Adipocyte (in vitro differentiated cells): ENCODE data around the gene RIPOR3.

Experiments used
- DNase-seq: peaks from one replicate; pipeline ENCODE4 v3.0.0-alpha.2; 2015; ENCODE audit warnings: low read depth
- H3K27me3 ChIP-seq: replicated peaks from 2 replicates; pipeline ENCODE4 v1.7.0; 2013; ENCODE audit warnings: mild to moderate bottlenecking, low read length, moderate library complexity; ENCODE audit not compliant: control insufficient read depth, insufficient read depth
- H3K36me3 ChIP-seq: 2 replicates; pipeline ENCODE4 v1.7.0; 2013; ENCODE audit warnings: low read length, mild to moderate bottlenecking, moderate library complexity; ENCODE audit not compliant: control insufficient read depth, insufficient read depth, severe bottlenecking
- H3K4me1 ChIP-seq: 2 replicates; pipeline ENCODE4 v1.7.0; 2013; ENCODE audit warnings: mild to moderate bottlenecking, low read length, moderate library complexity; ENCODE audit not compliant: control insufficient read depth, insufficient read depth
- H3K4me3 ChIP-seq: 2 replicates; pipeline ENCODE4 v1.7.0; 2013; ENCODE audit warnings: mild to moderate bottlenecking, low read length, moderate library complexity
- H3K9ac ChIP-seq: 2 replicates; pipeline ENCODE4 v1.7.0; 2013; ENCODE audit warnings: mild to moderate bottlenecking, low read length, moderate library complexity
- H3K9me3 ChIP-seq: 2 replicates; pipeline ENCODE4 v1.7.0; 2013; ENCODE audit warnings: mild to moderate bottlenecking, low read length, moderate library complexity; ENCODE audit not compliant: control insufficient read depth

The RIPOR3 gene

DNA sequence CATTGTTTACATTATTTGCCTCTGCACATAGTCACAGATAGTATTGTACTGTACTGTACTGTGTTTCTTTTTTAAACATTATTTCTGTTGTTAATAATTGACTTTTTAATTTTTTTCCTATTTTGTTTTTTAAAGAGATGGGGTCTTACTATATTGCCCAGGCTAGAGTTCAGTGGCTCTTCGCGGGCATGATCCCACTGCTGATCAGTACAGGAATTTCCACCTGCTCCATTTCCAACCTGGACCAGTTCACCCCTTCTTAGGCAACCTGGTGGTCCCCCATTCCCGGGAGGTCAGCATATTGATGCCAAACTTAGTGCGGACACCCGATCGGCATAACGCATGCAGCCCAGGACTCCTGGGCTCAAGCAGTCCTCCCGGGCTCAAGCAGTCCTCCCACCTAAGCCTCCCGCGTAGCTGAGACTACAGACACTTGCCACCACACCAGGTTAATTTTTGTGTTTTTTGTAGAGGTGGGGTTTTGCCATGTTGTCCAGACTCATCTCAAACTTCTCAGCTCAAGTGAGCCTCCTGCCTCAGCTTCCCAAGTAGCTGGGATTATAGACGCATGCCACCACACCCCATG, 133.7 kb downstream of the RIPOR3 start:
- H3K4me3 ChIP-seq, result no peak overlapping the region
- H3K9me3 ChIP-seq, result peaks cover 3% of the 10 kb centered on the region
- peaks cover 33% of the 10 kb centered on the region for H3K36me3 ChIP-seq
- H3K27me3 ChIP-seq, result no peaks in the 10 kb centered on the region
- no peak for DNase-seq
- H3K9ac ChIP-seq, result no peak overlapping the region
- H3K4me1 ChIP-seq, result peaks cover 39% of the 10 kb centered on the region

DNA sequence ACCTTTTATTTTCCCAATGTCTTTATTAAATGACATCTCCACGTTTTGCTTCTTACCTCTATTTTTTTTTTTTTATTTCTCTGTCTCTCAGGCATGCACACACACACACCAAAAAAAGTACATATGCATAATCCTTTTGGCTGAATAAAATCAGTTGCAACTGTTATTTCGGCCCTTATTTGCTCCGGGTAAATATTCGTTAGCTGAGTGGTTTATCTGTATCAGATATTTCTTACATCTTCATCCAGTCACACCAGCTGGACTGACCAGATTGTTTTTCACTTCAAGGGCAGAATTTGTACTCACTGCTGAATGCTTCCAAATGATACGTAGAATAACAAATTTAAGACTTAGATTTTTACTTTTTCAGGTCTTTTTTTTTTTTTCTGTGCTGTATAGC, 135.7 kb downstream of the RIPOR3 start:
- no peak overlapping the region for H3K4me3 ChIP-seq
- no peak for DNase-seq
- no peaks in the 10 kb centered on the region for H3K27me3 ChIP-seq
- H3K4me1 ChIP-seq, result peaks cover 20% of the 10 kb centered on the region
- H3K36me3 ChIP-seq, result peaks cover 22% of the 10 kb centered on the region
- no peak overlapping the region for H3K9ac ChIP-seq
- H3K9me3 ChIP-seq, result peaks cover 3% of the 10 kb centered on the region

DNA sequence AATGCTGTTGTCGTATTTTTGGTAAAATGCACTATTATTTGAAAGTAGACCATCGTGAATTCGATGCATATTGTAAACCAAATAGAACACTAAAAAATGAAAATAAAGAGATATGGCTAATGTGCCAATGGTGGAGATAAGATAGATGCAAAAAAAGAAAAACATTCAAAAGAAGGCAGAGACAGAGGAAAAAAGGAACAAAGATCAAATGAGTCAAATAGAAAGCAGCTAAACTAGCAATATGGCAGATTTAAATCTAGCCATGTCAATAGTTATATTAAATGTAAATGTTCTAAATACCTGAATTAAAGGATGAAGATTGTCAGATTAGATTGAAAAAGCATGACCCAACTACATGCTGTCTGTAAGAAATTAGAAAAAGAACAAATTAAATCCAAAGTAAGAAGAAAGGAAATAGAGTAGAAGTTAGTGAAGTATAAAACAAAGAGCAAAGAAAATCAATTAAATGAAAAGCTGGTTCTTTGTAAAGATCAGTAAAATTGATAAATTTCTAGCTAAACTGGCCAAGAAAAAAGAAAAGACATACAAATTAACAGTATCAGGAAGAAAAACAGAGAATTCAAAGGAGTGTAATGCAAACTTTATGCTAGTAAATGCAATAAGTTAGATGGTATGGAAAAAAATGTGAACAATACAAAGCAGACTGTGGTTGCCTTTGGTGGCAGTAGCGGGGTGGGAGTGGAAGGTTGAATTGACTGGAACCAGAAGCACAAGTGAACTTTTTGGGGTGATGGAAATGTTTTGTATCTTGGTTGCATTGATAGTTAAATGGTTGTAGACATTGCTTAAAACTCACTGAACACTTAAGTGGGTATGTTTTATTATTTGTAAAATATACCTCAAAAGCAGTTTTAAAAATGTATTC, 136.4 kb downstream of the RIPOR3 start:
- peaks cover 13% of the 10 kb centered on the region for H3K4me1 ChIP-seq
- peaks cover 27% of the 10 kb centered on the region for H3K36me3 ChIP-seq
- H3K27me3 ChIP-seq, result no peaks in the 10 kb centered on the region
- DNase-seq, result no peak
- H3K9me3 ChIP-seq, result peaks cover 3% of the 10 kb centered on the region
- H3K4me3 ChIP-seq, result no peak overlapping the region
- H3K9ac ChIP-seq, result no peak overlapping the region

DNA sequence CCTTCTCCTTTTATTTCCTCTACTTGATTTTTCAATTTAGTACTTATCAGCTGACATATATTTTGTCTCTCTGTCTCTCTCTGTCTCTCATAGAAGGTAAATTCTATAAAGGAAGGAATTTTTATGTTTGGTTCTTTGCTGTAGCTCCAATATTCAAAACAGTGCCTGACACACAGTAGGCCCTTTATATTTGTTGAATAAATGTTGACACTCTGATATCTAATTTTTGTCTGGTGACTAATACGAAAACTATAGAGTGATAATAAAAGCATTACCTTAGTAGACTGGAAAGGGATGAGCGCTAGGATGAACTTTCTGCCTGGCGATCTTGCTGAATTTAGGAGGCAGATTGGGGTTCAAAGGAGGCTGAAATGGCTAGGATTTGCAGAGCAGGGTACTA, 138.4 kb downstream of the RIPOR3 start:
- H3K27me3 ChIP-seq, result no peaks in the 10 kb centered on the region
- no peak overlapping the region for H3K9ac ChIP-seq
- peaks cover 6% of the 10 kb centered on the region for H3K4me1 ChIP-seq
- peaks cover 3% of the 10 kb centered on the region for H3K9me3 ChIP-seq
- H3K4me3 ChIP-seq, result no peak overlapping the region
- peaks cover 31% of the 10 kb centered on the region for H3K36me3 ChIP-seq
- DNase-seq, result no peak

DNA sequence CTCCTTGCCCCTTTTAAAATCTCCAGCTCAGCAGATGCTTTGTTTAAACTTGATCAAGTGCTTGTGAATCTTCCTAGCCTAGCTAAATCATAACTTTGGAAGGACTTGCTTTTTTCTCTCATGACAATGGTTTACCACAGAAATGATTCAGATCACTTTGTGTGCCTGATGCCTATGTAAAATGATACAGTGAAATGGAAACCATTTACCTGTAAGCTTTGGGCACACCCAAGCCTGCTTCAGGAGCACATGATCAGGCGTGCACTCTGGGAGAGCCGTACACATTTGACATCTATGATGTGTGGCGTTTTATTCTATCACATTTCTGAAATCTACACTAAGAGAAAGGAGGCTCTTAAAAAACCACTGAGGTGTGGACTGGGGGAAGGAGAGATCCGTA, 140.1 kb downstream of the RIPOR3 start:
- H3K4me1 ChIP-seq, result peaks cover 6% of the 10 kb centered on the region
- DNase-seq, result no peak
- no peaks in the 10 kb centered on the region for H3K27me3 ChIP-seq
- peaks cover 23% of the 10 kb centered on the region for H3K36me3 ChIP-seq
- H3K4me3 ChIP-seq, result no peak overlapping the region
- H3K9me3 ChIP-seq, result peaks cover 3% of the 10 kb centered on the region
- no peak overlapping the region for H3K9ac ChIP-seq

DNA sequence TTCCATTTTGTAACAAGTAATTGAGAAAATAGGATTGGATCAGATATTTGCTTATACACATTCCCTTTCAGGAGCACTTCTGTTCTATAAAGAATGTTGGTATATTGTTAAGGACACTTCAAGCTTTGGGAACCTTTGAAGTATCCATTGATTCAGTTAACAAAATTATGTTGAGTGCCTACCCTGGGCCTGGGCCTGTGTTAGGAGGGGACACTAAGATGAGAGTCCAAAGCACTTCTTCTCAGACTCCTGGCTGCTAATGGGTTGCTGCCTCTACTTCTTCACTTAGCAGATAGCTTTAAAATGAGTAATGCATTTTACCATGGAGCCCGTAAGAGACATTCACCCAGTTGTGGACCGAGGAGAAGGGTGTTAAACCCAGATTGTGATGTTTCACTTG, 140.8 kb downstream of the RIPOR3 start:
- Histone ChIP-seq H3K9me3 (peaks cover 3% of the 10 kb centered on the region), H3K9ac (no peak overlapping the region), H3K27me3 (no peaks in the 10 kb centered on the region), H3K4me1 (peaks cover 6% of the 10 kb centered on the region), H3K4me3 (no peak overlapping the region), H3K36me3 (peaks cover 23% of the 10 kb centered on the region)
- DNase-seq, result no peak

DNA sequence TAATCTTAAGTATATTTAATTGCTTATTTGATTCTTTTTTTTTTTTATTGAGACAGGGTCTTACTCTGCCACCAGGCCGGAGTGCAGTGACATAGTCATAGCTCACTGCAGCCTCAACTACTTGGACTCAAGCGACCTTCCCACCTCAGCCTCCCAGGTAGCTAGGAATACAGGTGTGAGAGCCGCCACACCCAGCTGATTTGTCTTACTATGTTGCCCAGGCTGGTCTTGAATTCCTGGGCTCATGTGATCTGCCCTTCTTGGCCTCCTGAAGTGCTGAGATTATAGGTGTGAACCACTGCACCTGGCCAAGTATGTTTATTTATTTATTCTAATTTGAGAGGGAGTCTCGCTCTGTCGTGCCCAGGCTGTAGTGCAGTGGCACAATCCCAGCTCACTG, 142.9 kb downstream of the RIPOR3 start:
- Histone ChIP-seq H3K36me3 (peaks cover 23% of the 10 kb centered on the region), H3K27me3 (no peaks in the 10 kb centered on the region), H3K4me1 (peaks cover 1% of the 10 kb centered on the region), H3K4me3 (no peak overlapping the region), H3K9ac (no peak overlapping the region), H3K9me3 (no peaks in the 10 kb centered on the region)
- DNase-seq, result no peak

DNA sequence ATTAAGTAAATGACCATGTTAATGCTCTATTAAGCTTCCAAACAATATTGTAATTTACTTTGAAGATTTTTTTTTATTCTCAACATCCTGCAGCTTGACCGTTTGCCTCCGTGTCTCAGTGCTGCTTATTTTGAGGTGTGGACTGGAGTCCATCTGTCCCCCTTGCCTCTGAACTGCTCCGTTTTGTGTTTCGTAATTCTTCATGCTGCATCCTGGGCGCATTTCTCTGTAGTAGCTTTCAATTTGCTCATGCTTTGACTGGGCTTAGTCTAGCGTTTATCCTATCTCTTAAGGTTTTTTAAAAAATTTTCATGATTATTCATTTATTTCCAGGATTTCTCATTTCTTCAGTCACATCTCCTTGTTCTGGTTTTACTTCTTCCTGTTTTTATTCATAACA, 143.4 kb downstream of the RIPOR3 start:
- H3K36me3 ChIP-seq, result peaks cover 23% of the 10 kb centered on the region
- no peaks in the 10 kb centered on the region for H3K27me3 ChIP-seq
- H3K9ac ChIP-seq, result no peak overlapping the region
- H3K4me3 ChIP-seq, result no peak overlapping the region
- H3K9me3 ChIP-seq, result no peaks in the 10 kb centered on the region
- DNase-seq, result no peak
- peaks cover 5% of the 10 kb centered on the region for H3K4me1 ChIP-seq

DNA sequence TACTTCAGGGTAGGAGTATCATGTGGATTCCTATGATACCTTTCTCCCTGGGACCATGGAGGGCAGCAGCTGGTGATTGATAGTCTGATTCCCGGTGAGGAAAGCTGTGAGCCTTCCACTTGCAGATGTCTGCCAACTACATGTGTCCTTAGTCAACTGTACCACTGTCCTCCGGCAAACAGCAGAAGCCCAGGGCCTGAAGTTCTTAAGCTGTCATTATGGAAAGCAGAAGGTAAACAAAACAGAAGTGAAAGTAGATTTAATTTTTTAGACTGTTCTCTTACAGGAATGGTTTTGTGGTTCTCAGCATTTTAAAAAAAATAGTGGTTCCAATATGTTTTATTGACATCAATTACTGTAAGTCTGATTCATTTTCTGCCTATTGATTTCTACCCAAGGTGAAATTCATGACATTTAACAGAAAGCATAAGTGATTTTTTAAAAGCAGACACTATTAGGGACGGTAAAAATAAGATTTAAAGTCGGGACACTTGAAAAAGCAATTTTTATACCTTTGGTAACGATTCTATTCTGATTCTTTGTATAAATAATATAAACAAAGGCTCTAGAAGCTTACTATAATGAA, 144.5 kb downstream of the RIPOR3 start:
- H3K9me3 ChIP-seq, result no peaks in the 10 kb centered on the region
- no peaks in the 10 kb centered on the region for H3K27me3 ChIP-seq
- H3K9ac ChIP-seq, result no peak overlapping the region
- peaks cover 15% of the 10 kb centered on the region for H3K4me1 ChIP-seq
- H3K4me3 ChIP-seq, result no peak overlapping the region
- DNase-seq, result no peak
- H3K36me3 ChIP-seq, result peaks cover 17% of the 10 kb centered on the region

DNA sequence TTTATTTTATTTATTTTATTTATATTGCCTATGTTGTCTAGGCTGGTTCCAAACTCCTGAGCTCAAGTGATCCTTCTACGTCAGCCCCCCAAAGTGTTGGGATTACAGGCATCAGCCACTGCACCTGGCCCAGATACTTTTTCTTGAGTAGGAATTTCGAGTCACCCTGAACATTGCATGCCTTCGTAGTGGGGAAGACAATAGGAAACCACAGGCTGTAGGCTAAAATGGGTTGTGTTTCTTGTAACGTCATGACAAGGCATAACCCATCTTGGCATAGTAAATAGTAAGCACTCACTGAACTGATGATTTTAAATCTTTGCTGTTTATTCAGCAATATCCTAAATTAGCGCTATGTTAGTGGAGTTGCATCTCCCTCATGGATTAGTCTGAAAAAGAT, 146.2 kb downstream of the RIPOR3 start:
- no peak overlapping the region for H3K4me3 ChIP-seq
- H3K4me1 ChIP-seq, result peaks cover 31% of the 10 kb centered on the region
- H3K9me3 ChIP-seq, result no peaks in the 10 kb centered on the region
- H3K27me3 ChIP-seq, result no peaks in the 10 kb centered on the region
- H3K36me3 ChIP-seq, result peaks cover 14% of the 10 kb centered on the region
- no peak for DNase-seq
- no peak overlapping the region for H3K9ac ChIP-seq

DNA sequence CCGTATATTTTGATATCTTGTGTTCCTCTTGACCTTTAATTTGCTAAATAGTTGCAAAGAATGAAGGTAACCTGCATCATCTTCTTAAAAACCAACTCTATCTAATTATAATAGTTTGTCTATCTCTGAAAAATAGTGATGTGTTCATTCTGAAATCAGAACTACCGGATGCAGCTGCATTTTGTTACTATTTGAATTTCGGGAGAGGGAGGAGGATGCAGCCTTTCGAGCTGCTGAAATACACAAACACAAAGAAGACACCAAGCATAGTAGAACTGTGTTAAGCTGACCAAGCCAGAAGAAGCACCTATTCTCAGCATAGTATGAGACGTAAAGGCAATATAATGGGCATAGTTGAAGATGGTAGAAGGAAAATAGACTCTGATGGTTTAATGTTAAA, 148.0 kb downstream of the RIPOR3 start:
- no peaks in the 10 kb centered on the region for H3K27me3 ChIP-seq
- no peak for DNase-seq
- no peak overlapping the region for H3K4me3 ChIP-seq
- peaks cover 31% of the 10 kb centered on the region for H3K4me1 ChIP-seq
- no peaks in the 10 kb centered on the region for H3K9me3 ChIP-seq
- no peak overlapping the region for H3K9ac ChIP-seq
- H3K36me3 ChIP-seq, result no peaks in the 10 kb centered on the region
